Stimulated activated naive B cell treated with anti-CD40 and anti-IgM and Interleukin-4, amounts not matched to agents 10 μg/mL and 1 μg/mL and 100 μg/mL, for 72 hours (primary cell): ENCODE measurements around the gene PCGF3.
"Not testable (repeated sequence)": the region's sequence is repeated elsewhere in the genome, so short reads cannot be mapped to it uniquely, and the experiment has no call there.

ENCODE experiments used
- ATAC-seq, 2 donors: fragments of 150-1000 bp; cut with Tn5 transposase; replicated peaks; 2 replicates each; pipeline ENCODE4 v1.10.0; 2021; ENCODE audit warnings: moderate library complexity in 1 of 2
- DNase-seq: peaks from one replicate; pipeline ENCODE4 v3.0.0; 2021
- H3K27ac Mint-ChIP-seq: one replicate; pipeline ENCODE4 v1.8.0; 2022; ENCODE audit warnings: mild to moderate bottlenecking, mixed read lengths
- H3K27me3 Mint-ChIP-seq, 2 donors: one replicate each; pipeline ENCODE4 v1.8.0; 2022; ENCODE audit warnings: mixed read lengths in 2 of 2
- H3K36me3 Mint-ChIP-seq, 2 donors: one replicate each; pipeline ENCODE4 v1.8.0; 2022; ENCODE audit warnings: mixed read lengths in 2 of 2, mild to moderate bottlenecking in 1 of 2
- H3K4me1 Mint-ChIP-seq, 2 donors: one replicate each; pipeline ENCODE4 v1.8.0; 2022; ENCODE audit warnings: mixed read lengths in 2 of 2, mild to moderate bottlenecking in 1 of 2
- H3K4me3 Mint-ChIP-seq, 2 donors: one replicate each; pipeline ENCODE4 v1.8.0; 2022; ENCODE audit warnings: mild to moderate bottlenecking in 2 of 2, mixed read lengths in 2 of 2, moderate library complexity in 1 of 2
- H3K9me3 Mint-ChIP-seq, 2 donors: one replicate each; pipeline ENCODE4 v1.8.0; 2022; ENCODE audit warnings: mixed read lengths in 2 of 2, mild to moderate bottlenecking in 1 of 2

PCGF3 gene

DNA sequence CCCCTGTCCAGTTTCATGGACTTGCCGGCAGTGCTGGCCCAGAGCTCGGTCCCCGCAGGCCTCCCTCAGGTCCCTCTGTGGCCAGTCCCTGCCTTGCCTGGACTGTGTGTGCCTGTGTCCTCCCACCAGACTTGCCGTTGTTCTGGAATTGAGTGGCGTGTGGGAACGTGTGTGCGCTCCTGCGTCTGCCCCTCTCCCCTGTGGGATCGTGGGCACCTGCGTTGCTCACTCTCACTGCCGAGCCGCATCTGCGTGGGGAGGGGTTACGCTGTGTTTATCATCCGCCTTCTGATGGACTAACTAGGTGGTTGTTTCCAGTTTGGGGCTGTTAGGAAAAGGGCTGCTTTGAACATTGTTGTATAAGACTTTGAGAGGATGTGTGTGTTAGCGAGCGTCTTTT lies 21.2 kb downstream of the PCGF3 start:
- peak overlapping the region; percentile 70 for H3K27ac Mint-ChIP-seq

DNA sequence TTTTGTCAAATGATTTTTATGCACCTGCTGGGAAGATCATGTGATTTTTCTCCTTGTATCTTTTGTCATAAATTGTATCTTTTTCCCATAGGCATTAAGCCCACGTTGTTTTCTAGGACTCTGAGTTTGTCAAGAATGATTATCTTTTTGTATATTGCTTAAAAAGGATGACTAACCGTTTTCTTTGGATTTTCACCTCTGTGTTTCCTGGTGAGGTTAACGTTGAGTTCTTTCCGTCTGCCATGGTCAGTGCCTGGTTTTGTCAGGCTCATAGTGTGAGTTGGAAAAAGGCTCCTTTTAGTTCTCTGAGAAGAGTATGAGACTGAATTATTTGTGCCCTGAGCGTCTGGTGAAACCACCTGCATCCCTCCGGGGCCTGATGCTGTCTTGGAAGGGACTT lies 21.9 kb downstream of the PCGF3 start:
- Mint-ChIP-seq H3K27me3 (no peaks in the 10 kb centered on the region), H3K4me1 (peaks cover 19 to 26% of the 10 kb centered on the region in 2 donors), H3K36me3 (peaks cover 22 to 28% of the 10 kb centered on the region in 2 donors), H3K27ac (no peak overlapping the region), H3K4me3 (no peak overlapping the region), H3K9me3 (peaks cover 0 to 2% of the 10 kb centered on the region in 2 donors)
- DNase-seq (no peak), ATAC-seq (no peak)

More for the DNA sequence above, 21.2 kb downstream of the PCGF3 start:
- peaks cover 0 to 2% of the 10 kb centered on the region in 2 donors for H3K9me3 Mint-ChIP-seq
- no peak overlapping the region for H3K4me3 Mint-ChIP-seq
- DNase-seq (no peak), ATAC-seq (no peak)
- H3K27me3 Mint-ChIP-seq, result no peaks in the 10 kb centered on the region
- H3K4me1 Mint-ChIP-seq, result peaks cover 19 to 29% of the 10 kb centered on the region in 2 donors
- peaks cover 26 to 33% of the 10 kb centered on the region in 2 donors for H3K36me3 Mint-ChIP-seq

DNA sequence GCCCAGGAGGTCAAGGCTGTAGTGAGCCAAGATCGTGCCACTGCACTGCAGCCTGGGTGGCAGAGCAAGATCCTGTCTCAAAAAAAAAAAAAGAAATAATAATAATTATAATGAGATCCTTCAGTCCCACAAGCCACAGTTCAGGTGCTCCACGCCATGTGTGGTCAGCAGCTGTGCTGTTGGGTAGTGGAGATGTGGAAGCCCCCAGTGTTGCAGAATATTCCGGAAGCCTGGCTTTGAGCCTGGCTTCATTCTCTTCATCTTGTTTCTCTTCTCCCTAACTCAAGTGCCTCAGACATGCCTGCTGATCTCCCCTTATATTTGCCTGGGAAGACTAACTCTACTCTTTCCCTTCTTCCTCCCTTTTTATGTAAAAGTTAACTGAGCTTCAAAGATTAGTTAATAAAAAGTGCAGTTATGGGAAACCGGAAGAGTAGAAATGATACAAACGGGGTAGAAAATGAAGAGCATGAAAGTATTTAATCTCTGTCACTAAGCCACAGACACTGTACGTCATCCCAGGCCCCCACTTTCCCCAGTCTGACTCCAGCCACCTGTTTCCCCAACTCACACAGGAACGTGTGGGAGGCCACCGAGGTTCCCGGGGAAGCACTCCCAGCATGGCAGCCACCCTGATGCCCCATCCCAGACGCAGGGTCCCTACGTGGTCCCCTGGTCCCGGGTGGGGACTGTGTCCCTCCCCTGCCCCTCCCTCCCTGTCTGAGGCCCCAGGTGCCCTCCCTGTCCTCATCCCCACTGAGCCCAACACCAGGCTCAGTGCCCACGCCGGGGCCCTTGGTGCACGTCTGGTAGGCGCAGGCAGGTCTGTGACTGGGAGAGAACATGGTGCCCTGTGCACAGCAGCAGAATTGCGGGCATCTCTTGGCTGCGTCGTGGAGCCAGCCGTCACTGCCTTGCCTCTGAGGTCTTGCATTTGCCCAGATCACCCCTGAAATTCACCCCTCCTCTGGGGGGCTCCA lies 24.0 kb downstream of the PCGF3 start:
- Mint-ChIP-seq H3K36me3 (peaks cover 20 to 24% of the 10 kb centered on the region in 2 donors), H3K4me3 (no peak overlapping the region), H3K27ac (no peak overlapping the region), H3K4me1 (peaks cover 15 to 24% of the 10 kb centered on the region in 2 donors), H3K27me3 (no peaks in the 10 kb centered on the region), H3K9me3 (peaks cover 0 to 2% of the 10 kb centered on the region in 2 donors)
- DNase-seq (no peak), ATAC-seq (no peak)

DNA sequence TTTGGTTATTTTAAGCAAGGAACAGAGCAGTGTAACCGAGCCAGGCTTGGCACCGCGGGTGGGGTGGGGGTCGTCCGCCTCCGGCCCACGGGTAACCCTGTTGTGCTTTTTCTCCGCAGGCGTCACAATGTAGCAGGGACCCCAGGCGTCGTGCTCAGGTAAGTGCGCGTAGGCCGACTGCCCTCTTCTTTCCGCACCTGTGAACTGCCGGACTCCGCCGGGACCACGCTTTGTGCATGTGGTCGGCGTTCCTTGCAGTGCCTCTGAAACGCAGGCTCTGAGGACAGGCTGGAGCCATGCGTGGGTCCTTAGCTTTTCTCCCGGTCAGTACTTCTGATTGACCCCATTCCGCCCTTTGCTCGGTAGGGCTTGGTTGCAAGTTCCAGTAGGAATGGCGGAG lies 24.9 kb downstream of the PCGF3 start:
- peaks cover 27 to 32% of the 10 kb centered on the region in 2 donors for H3K36me3 Mint-ChIP-seq
- DNase-seq (no peak), ATAC-seq (no peak)
- no peaks in the 10 kb centered on the region for H3K27me3 Mint-ChIP-seq
- H3K27ac Mint-ChIP-seq, result no peak overlapping the region
- peaks cover 10 to 16% of the 10 kb centered on the region in 2 donors for H3K4me1 Mint-ChIP-seq
- H3K4me3 Mint-ChIP-seq, result no peak overlapping the region
- peaks cover 0 to 2% of the 10 kb centered on the region in 2 donors for H3K9me3 Mint-ChIP-seq

DNA sequence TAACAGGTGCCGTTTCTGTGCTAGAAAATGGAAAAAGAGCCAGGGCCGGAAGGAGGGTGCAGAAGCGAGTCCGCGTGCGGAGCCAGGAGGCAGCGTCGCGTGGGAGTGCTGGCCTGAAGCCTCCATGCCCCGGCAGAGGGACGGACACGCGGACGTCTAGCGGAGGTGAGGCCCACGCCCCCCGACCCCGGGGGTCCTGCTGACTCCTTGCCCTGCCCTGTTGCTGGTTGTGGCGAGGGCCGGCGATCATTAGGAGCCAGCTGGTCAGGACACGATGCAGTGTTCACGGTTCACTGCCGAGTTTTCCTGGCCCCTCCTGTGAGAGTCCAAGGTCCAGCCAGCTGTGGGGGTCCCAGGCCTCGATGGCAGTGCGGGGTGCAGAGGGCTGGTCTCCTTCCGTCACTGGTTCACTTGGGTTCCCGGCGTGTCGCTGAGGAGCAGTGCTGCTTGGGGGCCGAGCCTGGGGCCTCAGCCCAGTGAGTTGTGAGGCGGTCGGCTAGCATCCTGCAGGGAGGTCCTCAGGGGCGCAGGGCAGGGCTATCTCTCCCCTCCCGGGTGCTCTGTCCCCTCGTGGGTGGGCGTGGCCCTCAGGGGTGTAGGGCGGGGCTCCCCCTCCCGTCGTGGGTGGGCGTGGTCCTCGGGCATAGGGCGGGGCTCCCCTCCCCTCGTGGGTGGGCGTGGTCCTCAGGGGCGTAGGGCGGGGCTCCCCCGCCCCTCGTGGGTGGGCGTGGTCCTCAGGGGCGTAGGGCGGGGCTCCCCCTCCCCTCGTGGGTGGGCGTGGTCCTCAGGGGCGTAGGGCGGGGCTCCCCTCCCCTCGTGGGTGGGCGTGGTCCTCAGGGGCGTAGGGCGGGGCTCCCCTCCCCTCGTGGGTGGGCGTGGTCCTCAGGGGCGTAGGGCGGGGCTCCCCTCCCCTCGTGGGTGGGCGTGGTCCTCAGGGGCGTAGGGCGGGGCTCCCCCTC lies 25.6 kb downstream of the PCGF3 start:
- not testable (repeated sequence) for DNase-seq, H3K4me1 Mint-ChIP-seq, H3K27ac Mint-ChIP-seq, H3K9me3 Mint-ChIP-seq, H3K4me3 Mint-ChIP-seq, H3K27me3 Mint-ChIP-seq, ATAC-seq
- peaks cover 27 to 35% of the 10 kb centered on the region in 2 donors for H3K36me3 Mint-ChIP-seq

DNA sequence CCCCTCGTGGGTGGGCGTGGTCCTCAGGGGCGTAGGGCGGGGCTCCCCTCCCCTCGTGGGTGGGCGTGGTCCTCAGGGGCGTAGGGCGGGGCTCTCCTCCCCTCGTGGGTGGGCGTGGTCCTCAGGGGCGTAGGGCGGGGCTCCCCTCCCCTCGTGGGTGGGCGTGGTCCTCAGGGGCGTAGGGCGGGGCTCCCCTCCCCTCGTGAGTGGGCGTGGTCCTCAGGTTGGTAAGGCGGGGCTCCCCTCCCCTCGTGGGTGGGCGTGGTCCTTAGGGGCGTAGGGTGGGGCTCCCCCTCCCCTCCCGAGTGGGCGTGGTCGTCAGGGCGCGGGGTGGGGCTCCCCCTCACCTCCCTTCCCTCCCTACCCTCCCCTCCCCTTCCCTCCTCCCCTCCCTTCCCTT lies 26.3 kb downstream of the PCGF3 start:
- not testable (repeated sequence) for H3K27ac Mint-ChIP-seq, H3K4me1 Mint-ChIP-seq, H3K9me3 Mint-ChIP-seq, ATAC-seq, H3K27me3 Mint-ChIP-seq, H3K4me3 Mint-ChIP-seq, DNase-seq
- H3K36me3 Mint-ChIP-seq, result peaks cover 25 to 33% of the 10 kb centered on the region in 2 donors

DNA sequence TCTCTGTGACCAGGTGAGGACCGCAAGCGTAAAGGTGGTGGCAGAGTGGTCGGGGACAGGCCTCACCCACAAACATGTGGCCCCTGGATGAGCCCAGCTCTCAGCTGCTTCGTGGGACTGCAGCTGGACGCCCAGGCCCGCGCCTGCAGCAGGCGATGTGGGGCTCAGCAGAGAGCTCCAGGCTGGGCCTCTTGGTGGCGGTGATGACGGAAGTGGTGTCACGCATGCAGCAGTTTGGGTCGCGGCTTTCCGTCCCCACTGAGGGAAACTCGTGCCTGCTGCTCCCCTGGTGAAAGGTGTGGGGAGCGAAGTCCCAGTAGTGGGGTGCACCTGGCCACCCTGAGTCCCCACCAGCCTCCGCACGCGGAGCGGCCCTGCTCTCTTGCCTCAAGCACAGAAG lies 26.9 kb downstream of the PCGF3 start:
- ATAC-seq (no peak), DNase-seq (no peak)
- Mint-ChIP-seq H3K27ac (no peak overlapping the region), H3K36me3 (peaks cover 25 to 36% of the 10 kb centered on the region in 2 donors), H3K4me3 (no peak overlapping the region), H3K27me3 (no peaks in the 10 kb centered on the region), H3K9me3 (peaks cover 0 to 2% of the 10 kb centered on the region in 2 donors), H3K4me1 (peaks cover 0 to 3% of the 10 kb centered on the region in 2 donors)

DNA sequence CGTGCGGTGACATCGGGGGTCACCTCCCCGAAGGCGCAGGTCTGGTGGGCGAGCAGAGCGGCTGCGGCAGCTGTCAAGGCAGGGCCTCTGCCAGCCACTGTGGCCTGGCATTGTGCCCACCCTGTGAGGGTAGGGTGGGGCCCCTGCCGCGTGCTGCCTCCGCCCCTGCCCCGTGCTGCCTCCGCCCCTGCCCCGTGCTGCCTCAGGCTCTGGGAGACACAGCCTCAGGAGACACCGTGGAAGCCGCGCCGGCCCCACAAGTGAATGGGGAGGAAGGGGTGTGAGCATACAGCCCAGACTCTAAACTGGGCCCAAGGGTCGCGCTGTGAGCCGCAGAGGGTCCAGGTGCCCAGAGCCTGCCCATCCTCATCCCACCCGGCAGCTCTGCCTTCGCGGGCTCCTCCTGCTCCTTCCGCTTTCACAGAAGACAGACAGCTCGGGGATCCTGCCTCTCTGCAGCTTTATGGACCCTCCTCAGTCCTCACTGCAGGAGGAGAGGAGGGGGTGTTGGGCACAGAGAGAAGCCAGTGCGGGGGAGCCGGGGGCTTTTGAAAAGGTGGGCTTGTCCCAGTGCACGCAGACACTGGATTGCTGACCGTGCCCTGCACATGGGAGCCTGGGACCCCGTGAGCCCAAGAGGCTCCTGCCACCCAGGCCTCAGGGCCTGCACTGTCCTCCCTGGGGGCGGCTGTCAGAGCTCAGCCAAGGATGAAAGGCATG lies 27.4 kb downstream of the PCGF3 start:
- DNase-seq, result no peak
- Mint-ChIP-seq H3K27me3 (no peaks in the 10 kb centered on the region), H3K4me1 (no peaks in the 10 kb centered on the region), H3K27ac (no peak overlapping the region), H3K36me3 (peaks cover 31 to 42% of the 10 kb centered on the region in 2 donors), H3K9me3 (peaks cover 0 to 2% of the 10 kb centered on the region in 2 donors), H3K4me3 (no peak overlapping the region)
- ATAC-seq, result no peak

DNA sequence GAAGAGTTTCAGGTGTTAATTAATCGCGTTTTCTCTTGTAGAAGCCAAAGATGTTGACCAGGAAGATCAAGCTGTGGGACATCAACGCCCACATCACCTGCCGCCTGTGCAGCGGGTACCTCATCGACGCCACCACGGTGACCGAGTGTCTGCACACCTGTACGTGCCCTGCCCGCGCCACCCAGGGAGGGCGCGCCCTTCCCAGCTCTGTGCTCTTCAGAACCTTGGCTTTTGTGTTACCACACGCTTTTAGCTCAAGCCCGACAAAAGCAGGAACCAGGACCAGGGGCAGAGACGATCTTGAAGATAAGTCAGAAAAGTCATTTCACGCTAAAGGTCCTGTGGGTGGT lies 28.0 kb downstream of the PCGF3 start:
- Mint-ChIP-seq H3K4me3 (no peak overlapping the region), H3K27me3 (no peaks in the 10 kb centered on the region), H3K36me3 (peaks cover 32 to 42% of the 10 kb centered on the region in 2 donors), H3K9me3 (peaks cover 0 to 2% of the 10 kb centered on the region in 2 donors), H3K27ac (no peak overlapping the region), H3K4me1 (no peaks in the 10 kb centered on the region)
- DNase-seq (no peak), ATAC-seq (no peak)

DNA sequence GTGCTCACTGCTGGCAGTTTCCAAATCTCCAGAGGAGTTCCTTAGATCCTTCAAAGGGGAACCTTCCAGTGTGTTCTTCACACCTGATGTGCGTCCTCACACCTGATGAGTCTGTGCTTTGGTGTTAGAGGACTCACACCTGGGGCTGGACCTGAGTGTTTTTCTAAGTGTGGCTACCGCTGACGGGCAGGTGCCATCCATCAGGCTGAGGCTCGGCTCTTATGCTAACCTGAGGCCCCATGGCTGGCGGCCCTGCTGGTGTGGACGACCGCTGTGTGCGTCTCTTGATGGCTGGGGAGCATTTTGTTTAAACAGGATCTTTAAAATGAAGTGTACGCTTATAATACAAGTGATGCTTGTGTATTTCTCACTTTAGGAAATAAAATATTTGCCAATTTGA lies 28.4 kb downstream of the PCGF3 start:
- no peaks in the 10 kb centered on the region for H3K27me3 Mint-ChIP-seq
- H3K4me1 Mint-ChIP-seq, result no peaks in the 10 kb centered on the region

DNA sequence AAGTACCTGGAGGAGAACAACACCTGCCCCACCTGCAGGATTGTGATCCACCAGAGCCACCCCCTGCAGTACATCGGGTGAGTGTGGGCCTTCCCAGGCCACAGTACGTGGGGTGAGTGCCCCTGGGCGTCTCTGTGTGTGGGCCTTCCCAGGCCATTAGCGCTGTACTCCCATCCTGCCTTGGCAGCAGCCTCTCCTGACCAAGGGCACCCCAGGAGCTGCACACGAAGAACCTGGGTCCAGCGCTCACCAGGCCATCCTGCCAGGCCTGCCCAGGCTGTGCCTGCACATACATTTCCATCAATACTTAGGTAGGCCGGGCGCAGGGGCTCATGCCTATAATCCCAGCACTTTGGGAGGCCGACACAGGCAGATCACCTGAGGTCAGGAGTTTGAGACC lies 29.3 kb downstream of the PCGF3 start:
- DNase-seq (no peak), ATAC-seq (no peak)
- Mint-ChIP-seq H3K36me3 (peaks cover 36 to 49% of the 10 kb centered on the region in 2 donors), H3K9me3 (peaks cover 0 to 2% of the 10 kb centered on the region in 2 donors), H3K27ac (no peak overlapping the region), H3K27me3 (no peaks in the 10 kb centered on the region), H3K4me3 (no peak overlapping the region), H3K4me1 (no peaks in the 10 kb centered on the region)

More for the DNA sequence above, 28.4 kb downstream of the PCGF3 start:
- peaks cover 32 to 42% of the 10 kb centered on the region in 2 donors for H3K36me3 Mint-ChIP-seq
- peaks cover 0 to 2% of the 10 kb centered on the region in 2 donors for H3K9me3 Mint-ChIP-seq
- DNase-seq, result no peak
- H3K27ac Mint-ChIP-seq, result no peak overlapping the region
- H3K4me3 Mint-ChIP-seq, result no peak overlapping the region
- ATAC-seq, result no peak

DNA sequence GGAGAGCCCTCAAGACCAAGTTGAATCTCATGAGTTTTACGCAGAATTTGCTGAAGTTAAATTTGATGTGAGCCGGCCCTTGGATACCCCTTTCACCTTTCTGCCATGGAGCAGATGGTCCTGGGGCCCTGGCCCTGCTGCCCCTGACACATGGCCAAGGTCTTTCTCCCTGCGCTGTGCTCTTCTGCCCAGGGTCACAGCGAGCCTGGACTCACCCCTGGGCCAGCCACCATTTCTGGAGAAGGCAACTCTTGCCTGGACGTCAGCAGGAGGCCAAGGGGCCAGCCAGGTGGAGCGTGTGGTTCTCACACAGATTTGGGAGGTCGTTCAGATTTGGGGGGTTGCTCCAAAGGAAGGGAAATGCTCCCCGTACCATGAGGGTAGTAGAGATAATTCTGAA lies 30.0 kb downstream of the PCGF3 start:
- Mint-ChIP-seq H3K36me3 (peaks cover 34 to 47% of the 10 kb centered on the region in 2 donors), H3K27me3 (no peaks in the 10 kb centered on the region), H3K4me3 (no peak overlapping the region), H3K4me1 (no peaks in the 10 kb centered on the region), H3K27ac (no peak overlapping the region), H3K9me3 (peaks cover 0 to 2% of the 10 kb centered on the region in 2 donors)
- ATAC-seq (no peak), DNase-seq (no peak)

DNA sequence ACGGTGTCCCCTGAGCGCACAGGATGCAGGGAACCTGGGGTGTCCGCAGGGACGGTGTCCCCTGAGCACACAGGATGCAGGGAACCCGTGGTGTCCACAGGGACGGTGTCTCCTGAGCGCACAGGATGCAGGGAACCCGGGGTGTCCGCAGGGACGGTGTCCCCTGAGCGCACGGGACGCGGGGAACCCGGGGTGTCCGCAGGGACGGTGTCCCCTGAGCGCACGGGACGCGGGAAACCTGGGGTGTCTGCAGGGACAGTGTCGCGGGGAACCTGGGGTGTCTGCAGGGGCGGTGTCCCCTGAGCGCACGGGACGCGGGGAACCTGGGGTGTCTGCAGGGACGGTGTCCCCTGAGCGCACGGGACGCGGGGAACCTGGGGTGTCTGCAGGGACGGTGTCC lies 30.9 kb downstream of the PCGF3 start:
- H3K9me3 Mint-ChIP-seq, H3K27ac Mint-ChIP-seq, ATAC-seq, H3K4me3 Mint-ChIP-seq, H3K27me3 Mint-ChIP-seq, H3K4me1 Mint-ChIP-seq, DNase-seq: not testable (repeated sequence)
- peaks cover 28 to 42% of the 10 kb centered on the region in 2 donors for H3K36me3 Mint-ChIP-seq
